Spinal cord (tissue), 10 donors: ENCODE data around the gene CARHSP1. TPM values are rescaled to one million over a fixed set of nuclear protein-coding genes. Genes with fewer than 3 reads are reported as not detected.
A peak's percentile ranks its signal among the peaks of the same experiment; 100 is the strongest.
"Not testable (repeated sequence)": the region's sequence is repeated elsewhere in the genome, so short reads cannot be mapped to it uniquely, and the experiment has no call there.

Experiments
- DNase-seq, 6 donors: peaks; one replicate each; pipeline versions ENCODE4 v3.0.0 to v3.0.0-alpha.2; 2013 to 2015; ENCODE audit warnings: low spot score in 6 of 6, low read depth in 4 of 6
- H3K27ac ChIP-seq: one replicate; pipeline ENCODE4 v1.5.1; 2013; ENCODE audit warnings: low read depth, low read length, control low read depth
- H3K27me3 ChIP-seq: one replicate; pipeline ENCODE4 v1.6.1; 2013; ENCODE audit warnings: low read length; ENCODE audit not compliant: control insufficient read depth, insufficient read depth
- H3K36me3 ChIP-seq: one replicate; pipeline ENCODE4 v1.6.1; 2013; ENCODE audit warnings: low read length; ENCODE audit not compliant: control insufficient read depth, insufficient read depth
- H3K4me1 ChIP-seq: one replicate; pipeline ENCODE4 v1.6.1; 2013; ENCODE audit warnings: low read length; ENCODE audit not compliant: control insufficient read depth, insufficient read depth
- H3K4me3 ChIP-seq: one replicate; pipeline ENCODE4 v1.5.1; 2013; ENCODE audit warnings: low read depth, low read length, control low read depth
- H3K9me3 ChIP-seq: one replicate; pipeline ENCODE4 v1.6.1; 2013; ENCODE audit warnings: low read length; ENCODE audit not compliant: control insufficient read depth, insufficient read depth
- WGBS: methylation state at CpG from one replicate; pipeline ENCODE4 v1.1.5; 2013; ENCODE audit warnings: missing lambda C conversion rate; ENCODE audit not compliant: insufficient coverage; 5-methylcytosine and 5-hydroxymethylcytosine counted together
- polyA plus RNA-seq, 2 donors: library from polyadenylated mRNA; unstranded; fragments of 120-200 nt; gene quantifications; one replicate each; pipeline ENCODE4 v1.2.1, GENCODE V29; 2013; ENCODE audit not compliant: insufficient read length in 2 of 2
- total RNA-seq, 2 donors: library from RNA; depleted of rRNA in 1 of 2; stranded (reverse); fragments of 120-200 nt in 1 of 2; fragments of >200 nt in 1 of 2; gene quantifications; one replicate each; pipeline versions ENCODE4 v1.2.3 to v1.2.4, GENCODE V29; 2013 to 2014
- donor health status: healthy.

CARHSP1 gene
- total and polyA plus RNA-seq, 4 donors: 42.0 to 95.8 (median 75.1) TPM

DNA sequence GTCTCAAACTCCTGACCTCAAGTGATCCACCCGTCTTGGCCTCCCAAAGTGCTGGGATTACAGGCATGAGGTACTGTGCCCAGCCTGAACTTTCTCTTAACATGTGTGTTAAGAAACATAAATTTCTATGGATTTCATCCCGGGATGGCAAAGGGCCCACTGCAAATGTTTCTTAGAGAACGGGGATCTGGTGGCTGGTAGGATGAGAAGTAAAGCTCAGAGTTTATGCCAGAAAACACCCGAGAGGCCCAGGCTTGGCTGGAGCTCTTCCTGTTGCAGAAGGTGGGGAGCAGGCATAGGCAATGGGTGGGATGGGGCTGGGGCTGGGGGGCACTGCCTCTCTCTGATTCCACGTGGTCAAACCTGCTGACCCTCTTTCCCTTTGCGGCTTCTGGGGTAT lies 5.6 kb upstream of the CARHSP1 start:
- 71% methylated on average over 4 of the region's 6 CpGs for WGBS
- no peak overlapping the region for H3K27ac ChIP-seq
- H3K4me1 ChIP-seq: peaks cover 5% of the 10 kb centered on the region
- no peak overlapping the region for H3K4me3 ChIP-seq
- peak in 1 of 6 donors; percentile 88 for DNase-seq
- H3K27me3 ChIP-seq: no peaks in the 10 kb centered on the region
- no peaks in the 10 kb centered on the region for H3K36me3 ChIP-seq
- H3K9me3 ChIP-seq: no peaks in the 10 kb centered on the region

- WGBS: 92% methylated on average over 6 of the region's 7 CpGs
- DNase-seq: not testable (repeated sequence)
Observed at GRCh38 chr16:8873866-8874195, 5.0 kb upstream of the CARHSP1 start.

GRCh38 chr16:8872967-8873865 lies 4.4 kb upstream of the CARHSP1 start:
- no peaks in the 10 kb centered on the region for H3K9me3 ChIP-seq
- WGBS: 90% methylated on average over 5 of the region's 22 CpGs
- no peak overlapping the region for H3K27ac ChIP-seq
- no peak for DNase-seq
- H3K4me3 ChIP-seq: no peak overlapping the region
- peaks cover 12% of the 10 kb centered on the region for H3K4me1 ChIP-seq
- no peaks in the 10 kb centered on the region for H3K36me3 ChIP-seq
- H3K27me3 ChIP-seq: no peaks in the 10 kb centered on the region

More at GRCh38 chr16:8873866-8874195, 5.0 kb upstream of the CARHSP1 start:
- not testable (repeated sequence) for H3K4me1 ChIP-seq, H3K27me3 ChIP-seq, H3K36me3 ChIP-seq, H3K4me3 ChIP-seq, H3K27ac ChIP-seq, H3K9me3 ChIP-seq

DNA sequence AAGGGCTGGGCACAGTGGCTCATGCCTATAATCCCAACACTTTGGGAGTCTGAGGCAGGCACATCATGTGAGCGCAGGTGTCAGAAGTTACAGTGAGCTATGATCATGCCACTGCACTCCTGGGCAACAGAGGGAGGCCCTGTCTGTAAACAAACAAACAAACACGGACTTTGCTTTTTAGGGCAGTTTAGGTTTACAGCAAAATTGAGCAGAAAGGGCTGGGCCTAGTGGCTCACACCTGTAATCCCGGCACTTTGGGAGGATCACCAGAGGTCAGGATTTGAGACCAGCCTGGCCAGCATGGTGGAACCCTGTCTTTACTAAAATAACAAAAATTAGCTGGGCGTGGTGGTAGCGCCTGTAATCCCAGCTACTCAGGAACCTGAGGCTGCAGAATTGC lies 3.3 kb upstream of the CARHSP1 start:
- WGBS: 97% methylated on average over 5 of the region's 5 CpGs
- no peaks in the 10 kb centered on the region for H3K36me3 ChIP-seq
- H3K27ac ChIP-seq: no peak overlapping the region
- no peaks in the 10 kb centered on the region for H3K27me3 ChIP-seq
- H3K4me1 ChIP-seq: peaks cover 23% of the 10 kb centered on the region
- H3K4me3 ChIP-seq: no peak overlapping the region
- no peaks in the 10 kb centered on the region for H3K9me3 ChIP-seq
- no peak for DNase-seq

- peaks cover 44% of the 10 kb centered on the region for H3K4me1 ChIP-seq
- not testable (repeated sequence) for H3K4me3 ChIP-seq, H3K27me3 ChIP-seq, H3K27ac ChIP-seq, H3K9me3 ChIP-seq, DNase-seq, H3K36me3 ChIP-seq
- WGBS: 98% methylated on average over 10 of the region's 10 CpGs
Observed at GRCh38 chr16:8869988-8870241, 1.1 kb upstream of the CARHSP1 start.

GRCh38 chr16:8869212-8869987 lies 594 bp upstream of the CARHSP1 start:
- no peaks in the 10 kb centered on the region for H3K9me3 ChIP-seq
- no peaks in the 10 kb centered on the region for H3K27me3 ChIP-seq
- WGBS: 16% methylated on average over 30 of the region's 37 CpGs
- DNase-seq: no peak
- H3K4me1 ChIP-seq: peaks cover 49% of the 10 kb centered on the region
- H3K4me3 ChIP-seq: peak overlapping the region; percentile 85
- no peak overlapping the region for H3K27ac ChIP-seq
- H3K36me3 ChIP-seq: peaks cover 5% of the 10 kb centered on the region

DNA sequence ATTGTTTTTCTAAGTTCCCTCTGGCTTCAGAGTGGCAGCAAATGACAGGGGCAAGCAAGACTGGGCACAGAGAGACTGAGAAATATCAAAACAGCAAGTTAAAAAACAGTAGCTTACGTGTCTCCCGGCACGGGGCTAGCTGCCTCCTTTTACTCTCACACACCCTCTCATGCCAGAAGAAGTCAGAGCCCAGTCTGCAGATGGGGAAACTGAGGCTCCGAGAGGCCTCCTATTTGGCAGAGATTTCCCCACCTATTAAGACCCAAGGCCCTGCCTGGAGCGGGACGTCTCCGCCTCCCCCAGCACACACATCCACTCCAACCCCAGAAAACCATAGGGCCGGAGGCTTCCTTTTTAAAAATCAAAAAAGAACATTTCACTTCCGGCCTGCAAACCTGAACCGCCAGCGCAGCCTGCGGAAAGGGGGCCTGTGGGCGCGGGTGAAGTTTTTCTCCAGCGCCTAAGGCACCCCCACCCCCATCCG lies 832 bp downstream of the CARHSP1 start:
- H3K4me1 ChIP-seq: peaks cover 64% of the 10 kb centered on the region
- peak overlapping the region; percentile 68 for H3K4me3 ChIP-seq
- no peaks in the 10 kb centered on the region for H3K9me3 ChIP-seq
- H3K27me3 ChIP-seq: no peaks in the 10 kb centered on the region
- H3K27ac ChIP-seq: peak overlapping the region; percentile 85
- H3K36me3 ChIP-seq: peaks cover 13% of the 10 kb centered on the region
- DNase-seq: peak in 2 of 6 donors; percentile 39 to 42
- under 1% methylated on average over 16 of the region's 16 CpGs for WGBS

GRCh38 chr16:8867216-8867931 lies 1.4 kb downstream of the CARHSP1 start:
- DNase-seq: peak in 2 of 6 donors; percentile 77 to 79
- H3K4me1 ChIP-seq: peaks cover 68% of the 10 kb centered on the region
- H3K27me3 ChIP-seq: no peaks in the 10 kb centered on the region
- peaks cover 14% of the 10 kb centered on the region for H3K36me3 ChIP-seq
- H3K9me3 ChIP-seq: no peaks in the 10 kb centered on the region
- H3K27ac ChIP-seq: peak overlapping the region; percentile 85
- WGBS: 1% methylated on average over 35 of the region's 35 CpGs
- peak overlapping the region; percentile 68 for H3K4me3 ChIP-seq

DNA sequence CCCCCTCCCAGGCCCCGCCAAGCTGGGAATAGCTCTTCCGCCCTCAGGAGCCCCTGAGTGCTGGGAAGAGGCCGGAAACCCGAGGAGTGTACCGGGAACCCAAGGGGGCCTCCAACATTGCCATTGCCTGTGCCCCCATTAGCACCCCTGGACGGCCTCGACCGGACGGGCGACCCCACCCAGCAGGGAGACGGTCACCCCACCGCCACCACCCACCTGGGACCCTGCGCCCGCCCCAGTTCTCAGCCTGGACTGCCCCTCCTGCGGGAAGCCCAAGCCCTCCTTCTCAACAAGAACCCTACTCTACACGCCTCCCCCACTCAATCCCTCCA lies 2.0 kb downstream of the CARHSP1 start:
- WGBS: 3% methylated on average over 16 of the region's 16 CpGs
- no peak for DNase-seq
- Histone ChIP-seq H3K36me3 (peaks cover 14% of the 10 kb centered on the region), H3K4me1 (peaks cover 73% of the 10 kb centered on the region), H3K4me3 (peak overlapping the region; percentile 68), H3K27ac (peak overlapping the region; percentile 85), H3K27me3 (no peaks in the 10 kb centered on the region), H3K9me3 (no peaks in the 10 kb centered on the region)
